Spleen (tissue), 11 donors: Measurements from ENCODE around the gene CD1C. TPM values are rescaled to one million over a fixed set of nuclear protein-coding genes. Genes with fewer than 3 reads are reported as not detected.

Experiments used
- DNase-seq: peaks from one replicate; pipeline ENCODE4 v3.0.0-alpha.2; 2020
- H3K27ac ChIP-seq, 8 donors: fragments of 200-600 bp; sonication (generic) in 7 of 8; 1 replicate in 4 of 8; 2 replicates in 4 of 8; pipeline versions ENCODE4 v1.5.0 to v1.8.0; 2016 to 2021; ENCODE audit warnings: inconsistent platforms in 4 of 8, mild to moderate bottlenecking in 4 of 8, moderate library complexity in 1 of 8
- H3K27me3 ChIP-seq, 7 donors: fragments of 200-600 bp; sonication (generic) in 6 of 7; replicated peaks in 1 of 7; 1 replicate in 4 of 7; 2 replicates in 3 of 7; pipeline versions ENCODE4 v1.5.0 to v1.8.0; 2016 to 2021; ENCODE audit warnings: inconsistent platforms in 3 of 7, mild to moderate bottlenecking in 1 of 7
- H3K36me3 ChIP-seq, 6 donors: fragments of 200-600 bp; sonication (generic) in 5 of 6; 1 replicate in 4 of 6; 2 replicates in 2 of 6; pipeline versions ENCODE4 v1.5.0 to v1.8.0; 2016 to 2021; ENCODE audit warnings: inconsistent platforms in 2 of 6
- H3K4me1 ChIP-seq, 6 donors: fragments of 200-600 bp; sonication (generic) in 5 of 6; 1 replicate in 3 of 6; 2 replicates in 3 of 6; pipeline versions ENCODE4 v1.5.0 to v1.8.0; 2016 to 2021; ENCODE audit warnings: inconsistent platforms in 3 of 6
- H3K4me3 ChIP-seq, 8 donors: fragments of 200-600 bp; sonication (generic) in 7 of 8; 1 replicate in 4 of 8; 2 replicates in 4 of 8; pipeline versions ENCODE4 v1.5.0 to v1.8.0; 2016 to 2021; ENCODE audit warnings: inconsistent platforms in 4 of 8, mild to moderate bottlenecking in 4 of 8, moderate library complexity in 2 of 8
- H3K9me3 ChIP-seq, 8 donors: fragments of 200-600 bp; sonication (generic) in 7 of 8; 1 replicate in 4 of 8; 2 replicates in 4 of 8; pipeline versions ENCODE4 v1.5.0 to v1.8.0; 2016 to 2021; ENCODE audit warnings: inconsistent platforms in 4 of 8
- CTCF ChIP-seq, 11 experiments: fragments of 200-600 bp in 7 of 11; fragments of 450-650 bp in 4 of 11; sonication (generic) in 4 of 11; IDR thresholded peaks in 8 of 11; conservative IDR thresholded peaks in 3 of 11; 1 replicate in 7 of 11; 2 replicates in 4 of 11; pipeline versions ENCODE4 v1.4.0 to v1.8.0; 2016 to 2021; ENCODE audit warnings: antibody characterized with exemption in 11 of 11, inconsistent platforms in 4 of 11, mild to moderate bottlenecking in 1 of 11
- POLR2A ChIP-seq, 3 donors: fragments of 450-650 bp; IDR thresholded peaks; one replicate each; pipeline ENCODE4 v1.5.1; 2017; ENCODE audit warnings: antibody characterized with exemption in 3 of 3, mild to moderate bottlenecking in 1 of 3
- POLR2AphosphoS5 ChIP-seq, 3 donors: sonication (generic); formaldehyde crosslinking; IDR thresholded peaks; one replicate each; pipeline ENCODE4 v1.5.1; 2017; ENCODE audit warnings: antibody characterized with exemption in 3 of 3
- WGBS, 5 donors: extraction: QIAGEN DNeasy Blood & Tissue Kit in 3 of 5; methylation state at CpG; one replicate each; pipeline versions ENCODE4 v1.1.5 to v1.1.7; 2013 to 2018; 5-methylcytosine and 5-hydroxymethylcytosine counted together
- intact Hi-C: fragments of 100-400 bp; cut with DNase I; formaldehyde crosslinking; loops from one replicate; pipeline ENCODE4 v1.15.0; 2023; ENCODE audit warnings: low total_unique reads
- polyA plus RNA-seq, 3 donors: library from polyadenylated mRNA; stranded (reverse); fragments of 200-250 nt; gene quantifications; one replicate each; pipeline ENCODE4 v1.2.1, GENCODE V29; 2013
- total RNA-seq, 7 donors: library from RNA; depleted of rRNA in 3 of 7; stranded (reverse); fragments of >200 nt in 3 of 7; fragmentation: NEBNext Ultra II Directional in 4 of 7; extraction: Animal tissue kit (Norgen Biotek cat#: 25700) in 4 of 7; gene quantifications; one replicate each; pipeline versions ENCODE4 v1.1.0 to v1.2.1, GENCODE V29; 2016 to 2021
- donor health status: healthy with polysubstance abuse.
- donor health status: DM: no; HTN: no; CAD: no; lungs with moderate emphysema.
- donor health status: DM: no; HTN: no; CAD: no.
- donor health status: Bipolar disorder and iron deficiency.
- donor health status: healthy.
- donor health status: DM: no; HTN: no; CAD: no.
- donor health status: DM: yes; HTN: yes; CAD: no.

Gene CD1C
- total and polyA plus RNA-seq, 10 donors: 15.0 to 85.3 (median 26.0) TPM

GRCh38 chr1:158285756-158286241, 3.9 kb upstream of the CD1C start:
- peak; percentile 85 for DNase-seq
- intact Hi-C loops: no loop called here
- Histone ChIP-seq H3K27ac (peak overlapping the region in 6 of 8 donors; percentile 10 to 85 (median 73)), H3K36me3 (no peaks in the 10 kb centered on the region), H3K4me1 (peaks cover 8 to 91% (median 71%) of the 10 kb centered on the region in 6 donors), H3K27me3 (no peaks in the 10 kb centered on the region), H3K9me3 (peaks cover 0 to 18% (median 7%) of the 10 kb centered on the region in 8 donors), H3K4me3 (peak overlapping the region in 5 of 8 donors; percentile 5 to 57 (median 15))
- WGBS, 5 donors: 5 to 12% (median 8%) methylated on average over 7 of the region's 7 CpGs
- peak in 1 of 11 experiments; percentile 10 for TF ChIP-seq CTCF (IDR thresholded peaks at IDR 0.05 in 8 of 11, conservative IDR thresholded peaks at IDR 0.05 in 3 of 11)
- TF ChIP-seq POLR2AphosphoS5 (IDR thresholded peaks at IDR 0.05): peak in 2 of 3 donors; percentile 59 to 82
- no peak for TF ChIP-seq POLR2A (IDR thresholded peaks at IDR 0.05)

DNA sequence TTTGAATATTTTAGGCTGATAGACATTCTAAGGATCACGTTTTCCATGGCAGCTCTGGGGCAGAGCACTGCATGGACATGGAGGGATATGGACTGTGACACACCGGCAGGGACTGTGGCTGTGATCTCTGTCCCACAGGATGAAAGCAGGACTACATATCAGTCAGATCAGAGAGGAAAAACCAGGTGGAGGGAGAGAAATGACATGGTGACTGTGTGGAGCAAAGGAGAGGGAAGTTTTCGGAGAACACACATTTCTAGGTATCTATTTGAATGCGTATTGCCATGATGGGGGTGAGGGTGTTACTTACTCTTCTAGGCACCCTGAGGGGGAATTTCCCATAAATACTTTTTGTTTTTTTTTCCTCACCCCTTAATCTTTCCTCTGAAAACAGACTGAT, 3.2 kb upstream of the CD1C start:
- 65 to 74% (median 67%) methylated on average over 4 of the region's 4 CpGs for WGBS, 5 donors
- H3K27me3 ChIP-seq: no peaks in the 10 kb centered on the region
- H3K4me3 ChIP-seq: peak overlapping the region in 4 of 8 donors; percentile 8 to 57 (median 15)
- no peak for DNase-seq
- intact Hi-C loops: no loop called here
- H3K27ac ChIP-seq: peak overlapping the region in 7 of 8 donors; percentile 11 to 85 (median 73)
- H3K4me1 ChIP-seq: peaks cover 8 to 98% (median 77%) of the 10 kb centered on the region in 6 donors
- no peaks in the 10 kb centered on the region for H3K36me3 ChIP-seq
- H3K9me3 ChIP-seq: peaks cover 0 to 11% (median under 1%) of the 10 kb centered on the region in 8 donors
- TF ChIP-seq CTCF (IDR thresholded peaks at IDR 0.05 in 8 of 11, conservative IDR thresholded peaks at IDR 0.05 in 3 of 11) (no peak), POLR2A (IDR thresholded peaks at IDR 0.05) (no peak), POLR2AphosphoS5 (IDR thresholded peaks at IDR 0.05) (no peak)

DNA sequence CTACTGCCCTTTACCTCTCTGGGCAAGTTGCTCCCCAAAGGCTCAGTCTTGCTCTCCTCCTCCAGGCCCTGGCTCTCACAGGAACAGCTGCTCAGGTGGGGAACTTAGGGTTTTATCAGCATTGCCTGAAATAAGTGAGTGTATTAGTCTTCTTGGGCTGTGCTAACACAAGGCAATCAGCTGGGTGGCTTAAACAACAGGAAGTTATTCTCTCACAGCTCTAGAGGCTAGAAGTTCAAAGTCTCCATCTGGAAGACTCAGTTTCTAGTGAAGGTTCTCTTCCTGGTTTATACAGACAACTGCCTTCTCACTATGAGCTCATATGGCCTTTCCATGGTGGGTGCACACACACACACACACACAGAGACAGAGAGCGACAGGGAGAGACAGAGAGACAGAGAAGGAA, 2.8 kb upstream of the CD1C start:
- Histone ChIP-seq H3K27ac (peak overlapping the region; percentile 11 to 85 (median 62)), H3K36me3 (no peaks in the 10 kb centered on the region), H3K4me3 (peak overlapping the region in 3 of 8 donors; percentile 15 to 57 (median 15)), H3K4me1 (peaks cover 8 to 100% (median 78%) of the 10 kb centered on the region in 6 donors), H3K27me3 (no peaks in the 10 kb centered on the region), H3K9me3 (peaks cover 0 to 6% (median 0%) of the 10 kb centered on the region in 8 donors)
- TF ChIP-seq POLR2A (IDR thresholded peaks at IDR 0.05): no peak
- no peak for DNase-seq
- intact Hi-C loops: no loop called here
- 67 to 85% (median 68%) methylated on average over 1 of the region's 1 CpG for WGBS, 5 donors

DNA sequence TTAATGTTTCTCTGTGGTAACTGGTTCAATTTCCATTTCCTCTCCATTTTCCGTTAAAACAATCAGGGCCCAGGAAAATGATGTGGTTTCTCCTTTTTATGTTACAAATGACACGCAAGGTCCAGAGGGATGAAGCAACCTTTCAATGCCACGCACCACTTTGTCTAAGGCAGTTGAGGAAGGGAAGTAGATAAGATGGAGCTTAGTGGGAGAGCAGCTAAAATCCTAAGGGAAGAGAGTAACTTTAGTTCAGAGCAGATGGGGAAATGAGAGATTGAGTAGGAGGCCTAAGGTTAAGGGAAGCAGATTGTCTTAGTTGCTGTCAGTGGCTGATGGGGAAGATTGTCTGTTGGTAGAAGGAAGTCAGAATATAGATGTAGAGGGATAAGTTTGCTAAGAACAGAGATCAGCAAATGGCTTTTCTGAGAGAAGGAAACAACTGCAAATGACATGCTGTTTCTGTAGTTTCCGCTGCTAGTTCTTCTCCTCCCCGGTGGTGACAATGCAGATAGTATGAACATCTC, 660 bp downstream of the CD1C start:
- WGBS, 5 donors: 31 to 44% (median 36%) methylated on average over 5 of the region's 5 CpGs

More for the DNA sequence above, 660 bp downstream of the CD1C start:
- intact Hi-C loops: no loop called here
- DNase-seq: no peak
- H3K4me3 ChIP-seq: peak overlapping the region in 6 of 8 donors; percentile 5 to 57 (median 19)
- H3K36me3 ChIP-seq: no peaks in the 10 kb centered on the region
- no peaks in the 10 kb centered on the region for H3K27me3 ChIP-seq
- peak overlapping the region in 7 of 8 donors; percentile 10 to 85 (median 68) for H3K27ac ChIP-seq
- H3K9me3 ChIP-seq: peaks cover 0 to 3% (median 0%) of the 10 kb centered on the region in 8 donors
- peaks cover 6 to 73% (median 52%) of the 10 kb centered on the region in 6 donors for H3K4me1 ChIP-seq
- TF ChIP-seq POLR2AphosphoS5 (IDR thresholded peaks at IDR 0.05): no peak
- TF ChIP-seq CTCF (IDR thresholded peaks at IDR 0.05 in 8 of 11, conservative IDR thresholded peaks at IDR 0.05 in 3 of 11): no peak
